ENCODE data around the gene NPM1. TPM values are rescaled to one million over a fixed set of nuclear protein-coding genes. Genes with fewer than 3 reads are reported as not detected.
A peak's percentile ranks its signal among the peaks of the same experiment; 100 is the strongest.

NPM1 gene
- total and polyA plus RNA-seq, 2 of the 13 experiments (the other 11 are each of a cell fraction or from before 2014, with no cell fraction given): 2,047 to 3,353 TPM

DNA sequence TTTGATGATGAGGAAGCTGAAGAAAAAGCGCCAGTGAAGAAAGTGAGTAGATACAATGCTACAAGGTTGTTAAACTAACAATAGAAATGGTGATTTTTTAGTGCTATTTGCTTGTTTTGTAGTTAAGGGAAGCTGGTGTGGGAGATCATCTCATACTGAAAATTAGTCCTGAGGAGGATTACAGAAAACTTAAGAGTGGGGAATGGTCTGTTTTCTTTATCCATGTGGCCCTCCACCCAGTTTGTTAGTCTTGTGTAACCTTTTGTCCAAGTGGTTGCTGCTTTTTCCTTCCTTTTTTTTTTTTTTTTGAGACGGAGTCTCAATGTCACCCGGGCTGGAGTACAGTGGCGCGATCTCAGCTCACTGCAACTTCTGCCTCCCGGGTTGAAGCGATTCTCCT is 12.5 kb downstream of the NPM1 start:
- Histone ChIP-seq H3K4me2 (ENCODE audit: low read depth, low read length) (no peak overlapping the region), H2AFZ (ENCODE audit: low read length) (no peak overlapping the region), H3K4me1 (ENCODE audit: insufficient read depth, low read length) (peaks cover 65% of the 10 kb centered on the region), H3K36me3 (replicated peaks in 1 of 2; ENCODE audit: control insufficient read depth in 1 of 2, insufficient read depth in 2 of 2, low read length in 2 of 2) (peaks cover 29 to 67% of the 10 kb centered on the region in 2 experiments), H3K4me3 (replicated peaks in 1 of 3; ENCODE audit: insufficient read depth in 1 of 3, low read depth in 2 of 3, low read length in 3 of 3) (no peak overlapping the region), H3K27me3 (ENCODE audit: control insufficient read depth in 1 of 2, insufficient read depth in 2 of 2, low read length in 2 of 2) (no peaks in the 10 kb centered on the region), H3K9me3 (ENCODE audit: low read length) (no peaks in the 10 kb centered on the region), H3K9ac (ENCODE audit: insufficient read depth, low read depth, low read length) (no peak overlapping the region), H3K27ac (ENCODE audit: extremely low read length, insufficient read depth, low read length) (no peak overlapping the region), H4K20me1 (ENCODE audit: insufficient read depth, low read length) (peaks cover 73% of the 10 kb centered on the region), H3K79me2 (ENCODE audit: insufficient read depth, low read length) (peaks cover 71% of the 10 kb centered on the region)
- no peak for ATAC-seq
- no TSS peak for BruUV-seq (replicated peaks)
- no peak for FAIRE-seq
- in situ Hi-C loops (cut with HindIII; ENCODE audit: extremely low pct_ligation_motif_present, low pct_unique_long_range_greater_than_20kb): no loop called here
- POLR2A ChIA-PET: interaction anchor here (2.1 kb wide), 1 partner anchor 12 kb away, joined by 8 read pairs; no protein-coding TSS in a partner anchor
- CTCF ChIA-PET (ENCODE audit: low intra/inter-chr PET ratio, low total read pairs): no interaction called here
- intact Hi-C loops (cut with micrococcal nuclease; ENCODE audit: unreplicated experiment): no loop called here
- no peak for DNase-seq (ENCODE audit: low spot score)
- WGBS (ENCODE audit: low lambda C conversion rate): 95% methylated on average over 7 of the region's 7 CpGs
- TF ChIP-seq RBM22 (optimal IDR thresholded peaks at IDR 0.05; ENCODE audit: low read length) (peak; percentile 53), ZNF292 (CRISPR knock-in tag; IDR thresholded peaks at IDR 0.05; ENCODE audit: borderline replicate concordance, low read depth) (no peak), RBFOX2 (IDR thresholded peaks at IDR 0.05; ENCODE audit: low read depth, low read length) (0 out of 2 replicates have a peak, but pooled peaks have one; percentile 22), ZNF572 (CRISPR knock-in tag; IDR thresholded peaks at IDR 0.05) (no peak), ZFX (CRISPR knock-in tag; IDR thresholded peaks at IDR 0.05; ENCODE audit: low read depth) (no peak), ZNF430 (CRISPR knock-in tag; IDR thresholded peaks at IDR 0.05) (no peak), ZKSCAN5 (CRISPR knock-in tag; IDR thresholded peaks at IDR 0.05) (no peak)
- TF ChIP-seq, protein P1, sequence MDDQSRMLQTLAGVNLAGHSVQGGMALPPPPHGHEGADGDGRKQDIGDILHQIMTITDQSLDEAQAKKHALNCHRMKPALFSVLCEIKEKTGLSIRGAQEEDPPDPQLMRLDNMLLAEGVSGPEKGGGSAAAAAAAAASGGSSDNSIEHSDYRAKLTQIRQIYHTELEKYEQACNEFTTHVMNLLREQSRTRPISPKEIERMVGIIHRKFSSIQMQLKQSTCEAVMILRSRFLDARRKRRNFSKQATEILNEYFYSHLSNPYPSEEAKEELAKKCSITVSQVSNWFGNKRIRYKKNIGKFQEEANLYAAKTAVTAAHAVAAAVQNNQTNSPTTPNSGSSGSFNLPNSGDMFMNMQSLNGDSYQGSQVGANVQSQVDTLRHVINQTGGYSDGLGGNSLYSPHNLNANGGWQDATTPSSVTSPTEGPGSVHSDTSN (CRISPR knock-in tag; IDR thresholded peaks at IDR 0.05; ENCODE audit: borderline replicate concordance): no peak

Measured in HepG2 (cell line).